Measurements from ENCODE around the gene ADISSP.

DNA sequence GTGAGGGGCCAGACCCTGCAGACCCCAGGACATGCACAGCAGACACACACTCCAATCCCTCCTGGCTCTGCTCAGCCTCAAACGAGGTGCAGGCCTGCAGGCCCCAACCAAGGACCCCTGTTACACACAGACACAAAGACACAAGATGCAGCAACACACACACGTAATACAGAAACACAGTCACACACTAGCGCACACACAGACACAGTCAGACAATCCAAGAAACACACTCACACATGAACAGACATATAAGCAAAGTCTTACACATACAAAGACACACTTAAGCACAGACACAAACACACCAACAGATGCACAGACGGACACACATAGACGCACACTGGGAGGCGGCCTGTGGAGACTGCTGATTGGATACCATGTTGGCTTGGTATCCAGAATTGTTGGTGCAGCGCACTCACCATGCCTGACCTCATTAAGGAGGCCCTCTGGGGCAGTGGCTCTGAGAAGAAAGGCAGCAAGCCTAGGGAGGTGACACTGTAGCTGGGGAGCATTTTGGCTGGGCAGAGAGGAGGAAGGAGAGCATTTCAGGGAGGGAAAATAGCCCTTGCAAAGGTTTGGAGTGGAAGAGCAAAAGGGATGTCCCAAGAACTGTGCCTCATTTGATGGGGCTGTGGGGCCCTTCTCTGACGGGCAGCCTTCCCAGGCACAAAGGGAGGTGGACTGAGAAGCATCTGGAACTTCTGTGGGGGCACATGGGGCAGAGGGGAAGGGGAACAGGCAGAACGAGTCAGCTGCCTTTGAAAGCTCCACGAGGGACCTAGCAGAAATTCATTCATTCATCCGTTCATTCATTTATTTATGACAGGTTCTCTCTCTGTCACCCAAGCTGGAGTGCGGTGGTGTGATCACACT is 36.5 kb downstream of the ADISSP start:
- TF ChIP-seq ZNF275 (CRISPR knock-in tag; IDR thresholded peaks at IDR 0.05; ENCODE audit: borderline replicate concordance) (no peak), CTCF (CRISPR knock-in tag; IDR thresholded peaks at IDR 0.05) (no peak), PRPF4 (IDR thresholded peaks at IDR 0.05; ENCODE audit: low read depth, low read length, poor library complexity, severe bottlenecking) (no peak), U2AF1 (optimal IDR thresholded peaks at IDR 0.05; ENCODE audit: low read depth, low read length) (no peak), HDAC2 (CRISPR knock-in tag; IDR thresholded peaks at IDR 0.05) (no peak), PPARG (CRISPR knock-in tag; conservative IDR thresholded peaks at IDR 0.05) (no peak), POLR2AphosphoS2 (IDR thresholded peaks at IDR 0.05; ENCODE audit: low read depth, low read length) (no peak), ZHX2 (IDR thresholded peaks at IDR 0.05; ENCODE audit: low read depth) (no peak), ZHX2 (CRISPR knock-in tag; IDR thresholded peaks at IDR 0.05; ENCODE audit: borderline replicate concordance) (no peak), REST (IDR thresholded peaks at IDR 0.05; ENCODE audit: borderline replicate concordance in 1 of 2, low read depth in 1 of 2, low read length in 2 of 2) (no peak), KDM5A (IDR thresholded peaks at IDR 0.05; ENCODE audit: borderline replicate concordance, low read length) (no peak), SMAD3 (CRISPR knock-in tag; IDR thresholded peaks at IDR 0.05) (no peak), ZNF510 (CRISPR knock-in tag; IDR thresholded peaks at IDR 0.05; ENCODE audit: low read depth) (no peak)
- TF ChIP-seq, protein P1, sequence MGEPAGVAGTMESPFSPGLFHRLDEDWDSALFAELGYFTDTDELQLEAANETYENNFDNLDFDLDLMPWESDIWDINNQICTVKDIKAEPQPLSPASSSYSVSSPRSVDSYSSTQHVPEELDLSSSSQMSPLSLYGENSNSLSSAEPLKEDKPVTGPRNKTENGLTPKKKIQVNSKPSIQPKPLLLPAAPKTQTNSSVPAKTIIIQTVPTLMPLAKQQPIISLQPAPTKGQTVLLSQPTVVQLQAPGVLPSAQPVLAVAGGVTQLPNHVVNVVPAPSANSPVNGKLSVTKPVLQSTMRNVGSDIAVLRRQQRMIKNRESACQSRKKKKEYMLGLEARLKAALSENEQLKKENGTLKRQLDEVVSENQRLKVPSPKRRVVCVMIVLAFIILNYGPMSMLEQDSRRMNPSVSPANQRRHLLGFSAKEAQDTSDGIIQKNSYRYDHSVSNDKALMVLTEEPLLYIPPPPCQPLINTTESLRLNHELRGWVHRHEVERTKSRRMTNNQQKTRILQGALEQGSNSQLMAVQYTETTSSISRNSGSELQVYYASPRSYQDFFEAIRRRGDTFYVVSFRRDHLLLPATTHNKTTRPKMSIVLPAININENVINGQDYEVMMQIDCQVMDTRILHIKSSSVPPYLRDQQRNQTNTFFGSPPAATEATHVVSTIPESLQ (CRISPR knock-in tag; conservative IDR thresholded peaks at IDR 0.05): no peak

Data from HepG2 (cell line).